ENCODE measurements around the gene CYBC1. TPM values are rescaled to one million over a fixed set of nuclear protein-coding genes. Genes with fewer than 3 reads are reported as not detected.

Gene CYBC1
- total and polyA plus RNA-seq, 8 donors = 29.3 to 66.9 (median 41.0) TPM

- no peak overlapping the region for H3K4me3 ChIP-seq
- TF ChIP-seq CTCF (IDR thresholded peaks at IDR 0.05) = no peak
- H3K27me3 ChIP-seq = no peaks in the 10 kb centered on the region
- no peak overlapping the region for H3K27ac ChIP-seq
- no peaks in the 10 kb centered on the region for H3K36me3 ChIP-seq
- no peaks in the 10 kb centered on the region for H3K9me3 ChIP-seq
- no peak for FAIRE-seq
- peak in 1 of 6 donors; percentile 10 for DNase-seq
- ATAC-seq = no peak
- peaks cover 0 to 4% (median 4%) of the 10 kb centered on the region in 3 donors for H3K4me1 ChIP-seq
- WGBS, 2 donors = 96% methylated on average over 24 of the region's 24 CpGs
- intact Hi-C loops (cut with DNase I) = no loop called here
Measured at GRCh38 chr17:82411396-82412053, 39.0 kb downstream of the CYBC1 start.

GRCh38 chr17:82410014-82410716 lies 40.4 kb downstream of the CYBC1 start:
- ATAC-seq (no peak), DNase-seq (peak in 1 of 6 donors; percentile 18)
- 94 to 96% methylated on average over 14 of the region's 14 CpGs for WGBS, 2 donors

GRCh38 chr17:82408938-82409318 lies 41.6 kb downstream of the CYBC1 start:
- H3K36me3 ChIP-seq = peaks cover 0 to 3% (median 0%) of the 10 kb centered on the region in 3 donors
- no peak for FAIRE-seq

More at GRCh38 chr17:82410014-82410716, 40.4 kb downstream of the CYBC1 start:
- H3K9me3 ChIP-seq = no peaks in the 10 kb centered on the region
- no peak overlapping the region for H3K27ac ChIP-seq
- H3K36me3 ChIP-seq = no peaks in the 10 kb centered on the region
- FAIRE-seq = no peak
- no peaks in the 10 kb centered on the region for H3K27me3 ChIP-seq
- no peak overlapping the region for H3K4me3 ChIP-seq
- peaks cover 0 to 4% (median 4%) of the 10 kb centered on the region in 3 donors for H3K4me1 ChIP-seq
- no peak for TF ChIP-seq CTCF (IDR thresholded peaks at IDR 0.05)
- intact Hi-C loops (cut with DNase I) = no loop called here

GRCh38 chr17:82408288-82408937 lies 42.1 kb downstream of the CYBC1 start:
- Histone ChIP-seq H3K4me1 (no peaks in the 10 kb centered on the region), H3K36me3 (peaks cover 0 to 5% (median 3%) of the 10 kb centered on the region in 3 donors), H3K9me3 (no peaks in the 10 kb centered on the region), H3K4me3 (no peak overlapping the region), H3K27ac (no peak overlapping the region), H3K27me3 (no peaks in the 10 kb centered on the region)
- no peak for FAIRE-seq
- no peak for TF ChIP-seq CTCF (IDR thresholded peaks at IDR 0.05)
- DNase-seq = peak in 1 of 6 donors; percentile 3
- WGBS, 2 donors = 90 to 92% methylated on average over 15 of the region's 15 CpGs
- ATAC-seq = no peak
- intact Hi-C loops (cut with DNase I) = no loop called here

More at GRCh38 chr17:82408938-82409318, 41.6 kb downstream of the CYBC1 start:
- TF ChIP-seq CTCF (IDR thresholded peaks at IDR 0.05) = no peak
- Histone ChIP-seq H3K4me3 (no peak overlapping the region), H3K27me3 (no peaks in the 10 kb centered on the region), H3K9me3 (no peaks in the 10 kb centered on the region), H3K4me1 (no peaks in the 10 kb centered on the region), H3K27ac (no peak overlapping the region)
- intact Hi-C loops (cut with DNase I) = no loop called here
- ATAC-seq (no peak), DNase-seq (peak in 1 of 6 donors; percentile 15)
- WGBS, 2 donors = 94 to 96% methylated on average over 21 of the region's 21 CpGs
